WI38 (cell line): ENCODE data around the gene TTC28.

Experiments
- H3K4me3 ChIP-seq: 2 replicates; pipeline ENCODE4 v1.5.1; 2011; ENCODE audit warnings: low read depth, mild to moderate bottlenecking, control low read depth, low read length
- TF ChIP-seq, protein P1 (sequence below): IDR thresholded peaks from 2 replicates; pipeline ENCODE4 v1.5.1; 2012; ENCODE audit warnings: low read depth, mild to moderate bottlenecking, control low read depth, low read length

TTC28 gene

DNA sequence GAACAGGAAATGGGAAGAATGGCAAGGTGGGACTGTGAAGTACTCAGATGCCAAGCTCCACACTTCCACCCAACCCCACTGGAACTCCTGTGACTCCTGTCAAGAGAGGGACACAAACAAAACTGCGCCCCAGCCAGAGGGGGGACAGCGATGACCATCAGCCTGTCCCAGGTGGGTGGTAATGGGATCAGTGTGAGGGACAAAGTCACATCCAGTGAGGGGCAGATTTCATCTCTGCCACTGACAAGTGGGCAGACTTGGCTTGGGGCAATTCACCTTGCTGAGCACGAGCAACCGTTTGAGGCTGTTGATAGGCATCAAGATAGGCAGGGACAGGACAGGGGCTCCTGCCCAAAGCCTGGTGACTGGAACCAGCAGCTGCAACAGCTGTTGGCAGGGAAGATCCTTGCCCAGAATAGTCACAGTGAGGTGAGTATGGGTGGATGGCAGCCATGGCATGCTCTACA lies 655.2 kb downstream of the TTC28 start:
- TF ChIP-seq, protein P1, sequence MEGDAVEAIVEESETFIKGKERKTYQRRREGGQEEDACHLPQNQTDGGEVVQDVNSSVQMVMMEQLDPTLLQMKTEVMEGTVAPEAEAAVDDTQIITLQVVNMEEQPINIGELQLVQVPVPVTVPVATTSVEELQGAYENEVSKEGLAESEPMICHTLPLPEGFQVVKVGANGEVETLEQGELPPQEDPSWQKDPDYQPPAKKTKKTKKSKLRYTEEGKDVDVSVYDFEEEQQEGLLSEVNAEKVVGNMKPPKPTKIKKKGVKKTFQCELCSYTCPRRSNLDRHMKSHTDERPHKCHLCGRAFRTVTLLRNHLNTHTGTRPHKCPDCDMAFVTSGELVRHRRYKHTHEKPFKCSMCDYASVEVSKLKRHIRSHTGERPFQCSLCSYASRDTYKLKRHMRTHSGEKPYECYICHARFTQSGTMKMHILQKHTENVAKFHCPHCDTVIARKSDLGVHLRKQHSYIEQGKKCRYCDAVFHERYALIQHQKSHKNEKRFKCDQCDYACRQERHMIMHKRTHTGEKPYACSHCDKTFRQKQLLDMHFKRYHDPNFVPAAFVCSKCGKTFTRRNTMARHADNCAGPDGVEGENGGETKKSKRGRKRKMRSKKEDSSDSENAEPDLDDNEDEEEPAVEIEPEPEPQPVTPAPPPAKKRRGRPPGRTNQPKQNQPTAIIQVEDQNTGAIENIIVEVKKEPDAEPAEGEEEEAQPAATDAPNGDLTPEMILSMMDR, result no peak
- no peak overlapping the region for H3K4me3 ChIP-seq

DNA sequence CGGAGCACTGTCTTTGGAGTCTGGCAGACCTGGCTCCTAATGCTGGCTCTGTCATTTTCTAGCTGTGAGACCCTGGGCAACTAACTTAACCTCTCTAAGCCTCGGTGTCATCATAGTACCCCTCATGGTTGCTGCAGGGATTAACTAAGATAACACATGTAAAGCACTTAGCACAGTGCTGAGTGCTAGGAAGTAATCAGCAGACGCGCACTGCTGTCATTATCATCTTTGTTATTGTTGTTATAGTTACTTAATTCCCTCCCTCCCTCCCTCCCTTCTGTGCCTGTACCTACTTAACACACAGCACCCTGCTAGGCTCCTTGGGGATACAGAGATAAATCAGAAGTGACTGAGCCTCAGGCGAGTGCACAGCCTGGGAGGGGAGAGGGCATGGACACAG lies 655.9 kb downstream of the TTC28 start:
- no peak overlapping the region for H3K4me3 ChIP-seq
- TF ChIP-seq, protein P1, result no peak

DNA sequence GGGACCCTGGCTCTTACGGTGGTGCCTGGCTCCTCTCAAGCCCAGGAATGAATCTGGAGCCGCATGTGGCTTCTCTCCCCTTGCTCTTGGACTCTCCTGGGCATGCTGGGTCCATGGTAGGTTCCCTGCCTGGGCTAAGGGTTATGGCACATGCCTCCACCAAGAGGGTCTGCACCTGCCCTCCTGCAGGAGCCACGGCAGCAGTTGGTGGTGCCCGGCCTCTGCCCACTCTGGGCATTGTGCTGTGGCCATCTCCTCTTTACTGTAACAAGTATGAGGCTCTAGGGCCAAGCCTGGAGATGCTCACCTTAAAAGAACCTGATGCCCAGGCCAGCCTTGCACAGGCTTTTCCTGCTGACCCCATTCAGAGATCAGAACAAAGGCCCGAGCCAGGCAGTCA lies 656.6 kb downstream of the TTC28 start:
- H3K4me3 ChIP-seq, result no peak overlapping the region
- TF ChIP-seq, protein P1, result no peak

DNA sequence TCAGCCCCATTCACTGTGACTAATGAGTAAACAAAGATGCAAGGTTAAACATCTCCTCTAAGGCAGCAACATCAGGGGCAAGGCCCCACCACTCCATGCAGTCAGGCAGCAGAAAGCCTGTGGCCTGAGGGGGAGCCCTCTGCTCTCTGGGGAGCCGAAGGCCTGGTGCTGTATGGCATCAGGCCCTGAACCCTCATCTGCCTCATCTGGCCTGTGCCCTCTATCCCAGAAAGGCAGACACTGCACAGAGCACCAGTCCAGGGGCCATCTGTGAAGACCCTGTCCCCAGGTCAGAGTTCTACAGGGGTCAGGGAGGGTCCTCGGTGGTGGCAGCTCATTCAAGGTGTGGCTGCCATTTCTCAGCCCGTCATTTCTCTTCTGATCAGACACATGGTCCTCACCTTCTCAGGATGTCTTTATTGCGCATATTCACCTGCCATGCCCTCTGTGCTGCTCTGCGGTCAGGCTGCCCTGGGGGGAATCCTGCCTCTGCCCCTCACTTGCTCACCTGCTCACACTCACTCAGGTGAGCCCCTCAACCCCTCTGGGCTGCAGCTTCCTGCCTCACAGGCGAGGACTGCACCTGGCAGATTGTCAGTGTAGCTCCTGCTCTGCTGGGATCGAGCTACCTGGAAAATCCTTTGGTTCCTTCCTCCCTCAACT lies 657.5 kb downstream of the TTC28 start:
- no peak overlapping the region for H3K4me3 ChIP-seq
- TF ChIP-seq, protein P1, result no peak

DNA sequence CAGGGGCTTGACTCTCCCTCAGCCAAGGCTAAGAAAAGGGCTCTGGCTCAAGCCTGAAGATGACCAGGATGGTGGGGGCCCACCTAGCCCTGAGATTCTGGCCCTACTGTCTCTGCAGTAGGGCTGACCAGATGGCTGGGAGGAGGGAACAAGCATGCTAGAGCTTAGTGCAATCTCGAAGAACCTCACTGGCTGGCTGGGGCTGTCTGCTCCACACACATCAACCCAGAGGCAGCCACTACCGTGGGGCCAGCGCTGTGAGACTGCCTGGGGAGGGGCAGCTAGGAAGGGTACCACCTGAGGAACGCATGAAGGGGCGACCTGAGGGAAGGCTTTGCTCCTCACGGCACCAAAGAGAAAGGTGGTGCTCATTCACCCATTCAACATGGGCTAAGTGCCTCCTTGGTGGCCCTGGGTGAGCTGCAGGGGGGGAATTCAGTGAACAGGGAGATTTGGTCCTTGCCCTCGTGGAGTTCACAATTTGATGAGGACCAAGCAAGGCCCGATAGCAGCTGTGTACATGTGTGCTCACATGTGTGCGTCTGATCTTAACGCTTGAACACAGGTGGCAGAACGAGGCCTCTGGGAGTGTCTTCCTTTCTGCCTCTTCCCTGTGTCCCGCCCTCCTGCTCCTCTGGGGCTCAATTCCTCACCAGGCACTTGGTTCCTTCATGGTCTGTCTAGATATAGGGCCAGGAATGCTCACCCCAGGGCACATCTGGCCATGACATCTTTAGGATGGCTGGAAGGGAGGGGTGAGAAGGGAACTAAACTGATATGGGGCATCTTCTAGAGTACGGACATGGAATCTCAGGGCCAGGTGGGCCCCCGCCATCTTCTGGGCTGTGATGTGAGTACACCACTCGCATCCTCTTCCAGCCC lies 658.3 kb downstream of the TTC28 start:
- H3K4me3 ChIP-seq, result no peak overlapping the region

DNA sequence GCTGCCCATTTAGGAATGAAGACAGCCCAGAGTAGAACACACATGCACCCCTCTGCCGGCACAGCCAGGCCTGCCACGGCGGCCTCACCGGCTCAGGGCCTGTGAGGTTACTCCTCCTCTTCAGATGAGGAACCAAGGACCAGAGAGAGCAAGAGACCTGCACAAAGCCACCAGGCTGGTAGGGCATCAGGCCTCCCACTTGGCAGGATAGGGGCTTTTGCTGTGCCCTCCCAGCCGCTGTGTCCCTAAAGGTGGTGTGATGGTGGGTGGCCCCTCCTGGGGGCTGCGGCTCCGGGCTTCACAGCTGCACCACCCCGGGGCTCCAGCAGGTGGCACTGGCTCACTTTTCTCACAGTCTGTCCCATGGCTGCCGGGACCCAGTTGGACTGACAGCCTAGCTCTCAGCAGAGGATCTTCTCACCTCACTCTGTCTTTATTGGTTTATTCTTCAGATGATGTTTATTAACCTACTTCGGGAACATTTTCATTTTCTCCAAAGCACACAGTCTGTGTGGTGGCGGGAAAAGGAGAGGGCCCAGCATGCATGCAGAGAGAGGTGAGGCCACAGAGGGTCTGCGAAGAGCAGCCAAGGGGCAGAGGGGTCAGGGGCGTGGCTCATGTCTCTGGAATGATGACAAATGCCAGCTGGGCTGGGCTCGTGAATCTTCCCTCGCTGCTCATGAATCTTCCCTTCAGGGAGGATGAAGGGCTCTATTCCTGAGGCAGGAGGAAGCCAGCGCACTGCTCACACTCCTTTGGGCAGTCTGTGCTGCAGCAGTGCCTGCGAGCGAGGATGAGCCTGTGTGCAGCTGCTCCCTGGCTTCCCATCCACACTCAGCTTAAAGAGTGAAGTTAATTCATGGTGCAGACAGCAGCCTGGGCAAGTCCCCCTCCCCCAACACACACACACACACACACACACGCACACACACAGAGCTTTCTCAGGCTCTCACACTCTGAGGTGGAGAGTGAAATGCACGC lies 659.5 kb downstream of the TTC28 start:
- TF ChIP-seq, protein P1, result peak; percentile 93
- H3K4me3 ChIP-seq, result no peak overlapping the region

More for the DNA sequence above, 658.3 kb downstream of the TTC28 start:
- TF ChIP-seq, protein P1, result no peak
